NCI-H69 (cell line): ENCODE measurements around the gene SPATA45.

ENCODE experiments used
- DNase-seq: peaks from one replicate; lab custom pipeline; 2025; lab: John Stamatoyannopoulos, UW

Gene SPATA45

GRCh38 chr1:212828395-212828794, 19.1 kb downstream of the SPATA45 start:
- DNase-seq, result no peak

GRCh38 chr1:212827831-212828278, 19.6 kb downstream of the SPATA45 start:
- no peak for DNase-seq

- no peak for DNase-seq
Measured at GRCh38 chr1:212827171-212827776, 20.2 kb downstream of the SPATA45 start.

- DNase-seq, result no peak
Measured at GRCh38 chr1:212825798-212826452, 21.5 kb downstream of the SPATA45 start.

- DNase-seq, result no peak
Measured at GRCh38 chr1:212824201-212824600, 23.2 kb downstream of the SPATA45 start.

GRCh38 chr1:212822956-212823355, 24.5 kb downstream of the SPATA45 start:
- no peak for DNase-seq

GRCh38 chr1:212820969-212821368, 26.5 kb downstream of the SPATA45 start:
- no peak for DNase-seq

- no peak for DNase-seq
Measured at GRCh38 chr1:212819726-212820125, 27.7 kb downstream of the SPATA45 start.

- DNase-seq, result peak; percentile 93
Measured at GRCh38 chr1:212816567-212817278, 30.7 kb downstream of the SPATA45 start.

- peak; percentile 98 for DNase-seq
Measured at GRCh38 chr1:212814537-212815334, 32.7 kb downstream of the SPATA45 start.

GRCh38 chr1:212805767-212806166, 41.7 kb downstream of the SPATA45 start:
- no peak for DNase-seq

GRCh38 chr1:212797681-212798080, 49.8 kb downstream of the SPATA45 start:
- no peak for DNase-seq

- no peak for DNase-seq
Measured at GRCh38 chr1:212794561-212795014, 52.9 kb downstream of the SPATA45 start.

- peak; percentile 15 for DNase-seq
Measured at GRCh38 chr1:212792396-212792908, 55.0 kb downstream of the SPATA45 start.

- DNase-seq, result peak; percentile 95
Measured at GRCh38 chr1:212791676-212792395, 55.6 kb downstream of the SPATA45 start, which contains the start of the genes NSL1 and TATDN3. Gene NSL1 (minus strand): TSS chr1:212791777. CDS start chr1:212791763, 14 bp downstream. Gene TATDN3 (plus strand): TSS chr1:212791894. CDS start chr1:212791922, 28 bp downstream.

GRCh38 chr1:212791261-212791675, 56.2 kb downstream of the SPATA45 start:
- peak; percentile 91 for DNase-seq

GRCh38 chr1:212785871-212786270, 61.6 kb downstream of the SPATA45 start:
- DNase-seq, result no peak

GRCh38 chr1:212783976-212784375, 63.5 kb downstream of the SPATA45 start:
- DNase-seq, result no peak

GRCh38 chr1:212782422-212783154, 64.9 kb downstream of the SPATA45 start:
- peak; percentile 46 for DNase-seq

- DNase-seq, result no peak
Measured at GRCh38 chr1:212781225-212781624, 66.2 kb downstream of the SPATA45 start.
